Fibroblast of peridontal ligament (primary cell): Measurements from ENCODE around the gene ATP11A.
"Not testable (repeated sequence)": the region's sequence is repeated elsewhere in the genome, so short reads cannot be mapped to it uniquely, and the experiment has no call there.

Experiments used
- DNase-seq: peaks from one replicate; pipeline ENCODE4 v3.0.0-alpha.2; 2010; ENCODE audit errors: extremely low read depth

The ATP11A gene

DNA sequence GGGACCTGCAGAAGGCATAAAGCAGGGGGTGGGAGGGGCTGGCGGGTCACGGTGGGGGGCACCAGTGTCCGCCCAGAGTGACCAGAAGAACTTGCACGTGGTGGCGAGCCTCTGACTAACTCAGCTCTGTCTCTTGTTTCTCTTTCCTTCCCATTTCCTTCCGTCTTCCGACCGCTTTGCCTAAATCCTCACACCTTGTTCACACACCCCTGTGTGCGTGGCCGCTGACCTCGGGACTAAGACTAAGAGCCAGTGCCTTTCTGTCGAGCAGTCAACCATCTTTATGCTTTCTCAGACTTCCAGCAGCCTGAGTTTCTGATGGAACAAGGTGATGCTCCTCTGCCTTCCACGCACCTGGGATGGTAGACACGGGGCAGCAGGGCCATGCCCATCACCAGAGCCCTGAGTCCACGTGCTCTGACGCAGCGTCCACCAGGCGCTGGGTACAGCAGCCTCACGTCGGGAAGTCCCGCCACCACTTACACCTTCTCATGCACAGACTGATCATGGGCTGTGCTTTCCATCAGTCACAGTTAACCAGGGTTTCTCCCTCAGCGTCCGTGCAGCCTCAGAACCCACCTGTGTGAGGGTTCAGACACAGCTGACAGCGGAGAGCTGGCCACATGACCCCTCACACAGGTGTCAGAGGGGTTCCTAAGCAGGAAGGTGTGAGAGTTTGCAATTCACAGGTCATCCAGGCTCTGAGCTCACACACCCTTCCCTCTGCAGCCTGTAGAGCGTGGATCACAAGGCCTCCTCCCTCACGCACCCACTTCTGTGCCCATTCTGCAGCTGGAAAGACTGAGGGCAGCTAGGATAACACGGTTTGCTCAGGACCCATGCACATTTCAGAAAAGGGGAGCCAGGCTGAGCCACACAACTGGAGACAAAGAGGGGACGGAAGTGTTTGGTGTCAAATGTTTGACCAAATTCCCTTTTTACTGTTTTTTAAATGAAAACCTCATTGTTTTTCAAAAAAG is 188.4 kb downstream of the ATP11A start:
- DNase-seq: no peak

GRCh38 chr13:112879283-112879833 is 189.5 kb downstream of the ATP11A start:
- peak; percentile 16 for DNase-seq

- DNase-seq: no peak
These were observed 190.4 kb downstream of the ATP11A start for GRCh38 chr13:112880221-112880641.

- DNase-seq: no peak
These were observed 191.2 kb downstream of the ATP11A start for GRCh38 chr13:112880976-112881540.

DNA sequence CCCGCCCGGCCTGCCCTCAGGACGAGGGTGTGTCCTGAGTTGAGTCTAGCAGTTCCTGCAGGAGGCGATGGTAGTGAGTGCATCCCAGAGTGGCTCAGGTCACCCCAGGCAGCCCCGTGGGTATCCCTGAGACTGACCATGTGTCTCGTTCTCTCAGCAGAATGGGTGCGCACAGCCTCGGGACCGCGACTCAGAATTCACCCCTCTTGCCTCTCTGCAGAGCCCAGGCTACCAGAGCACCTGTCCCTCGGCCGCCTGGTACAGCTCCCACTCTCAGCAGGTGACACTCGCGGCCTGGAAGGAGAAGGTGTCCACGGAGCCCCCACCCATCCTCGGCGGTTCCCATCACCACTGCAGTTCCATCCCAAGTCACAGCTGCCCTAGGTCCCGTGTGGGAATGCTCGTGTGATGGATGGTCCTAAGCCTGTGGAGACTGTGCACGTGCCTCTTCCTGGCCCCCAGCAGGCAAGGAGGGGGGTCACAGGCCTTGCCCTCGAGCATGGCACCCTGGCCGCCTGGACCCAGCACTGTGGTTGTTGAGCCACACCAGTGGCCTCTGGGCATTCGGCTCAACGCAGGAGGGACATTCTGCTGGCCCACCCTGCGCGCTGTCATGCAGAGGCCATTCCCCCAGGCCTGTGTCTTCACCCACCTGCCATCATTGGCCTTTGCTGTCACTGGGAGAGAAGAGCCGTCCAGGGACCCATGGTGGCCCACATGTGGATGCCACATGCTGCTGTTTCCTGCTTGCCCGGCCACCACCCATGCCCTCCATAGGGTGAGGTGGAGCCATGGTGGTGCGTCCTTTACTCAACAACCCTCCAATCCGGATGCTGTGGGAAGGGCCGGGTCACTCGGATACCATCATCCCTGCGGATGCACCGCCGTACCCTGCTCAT is 192.1 kb downstream of the ATP11A start:
- no peak for DNase-seq

GRCh38 chr13:112882555-112883024 is 192.8 kb downstream of the ATP11A start:
- no peak for DNase-seq

GRCh38 chr13:112883241-112883945 is 193.6 kb downstream of the ATP11A start:
- no peak for DNase-seq

GRCh38 chr13:112884700-112885099 is 194.9 kb downstream of the ATP11A start:
- DNase-seq: not testable (repeated sequence)

GRCh38 chr13:112885242-112885781 is 195.5 kb downstream of the ATP11A start:
- no peak for DNase-seq

GRCh38 chr13:112885782-112886268 is 196.0 kb downstream of the ATP11A start:
- peak; percentile 72 for DNase-seq

DNA sequence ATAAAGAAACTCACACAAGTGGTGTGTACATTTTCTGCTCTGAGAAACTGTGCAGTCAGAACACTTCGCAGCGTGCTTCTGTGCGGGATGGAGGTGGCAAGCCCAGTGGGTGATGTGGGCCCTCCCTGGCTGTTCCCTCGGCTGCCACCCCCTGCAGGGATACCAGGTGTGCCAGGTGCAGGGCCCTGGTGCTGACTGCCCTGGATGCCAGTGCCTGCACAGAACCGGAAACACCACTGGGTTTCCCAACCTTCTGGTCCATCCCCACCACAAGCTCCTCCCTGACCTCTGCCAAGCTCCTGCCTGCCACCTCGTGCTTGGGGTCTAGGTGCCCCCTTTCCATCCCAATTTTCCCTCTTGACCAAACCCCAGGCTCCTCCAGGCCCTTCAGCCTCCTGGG is 197.3 kb downstream of the ATP11A start:
- DNase-seq: no peak

DNA sequence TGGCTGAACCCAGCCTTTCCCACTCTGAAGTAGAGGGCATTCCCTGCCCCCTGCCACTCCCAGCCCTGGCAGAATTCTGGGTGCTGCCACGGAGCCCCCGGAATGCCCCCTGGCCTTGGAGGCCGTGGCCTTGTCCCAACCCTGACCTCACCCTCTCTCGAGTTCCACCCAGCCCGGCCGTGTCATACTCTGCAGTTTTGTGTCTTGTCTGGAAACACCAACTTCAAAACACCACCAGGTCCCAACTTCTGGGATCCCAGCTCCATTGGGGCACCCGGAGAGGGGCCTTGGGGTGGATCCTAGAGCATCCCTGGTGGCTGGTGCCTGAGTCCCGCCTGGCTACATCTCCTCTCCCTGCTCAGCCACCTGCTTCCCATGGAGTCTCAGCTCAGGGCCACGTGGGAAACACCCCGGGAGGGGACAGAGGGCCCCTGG is 197.7 kb downstream of the ATP11A start:
- no peak for DNase-seq

- DNase-seq: no peak
These were observed 198.6 kb downstream of the ATP11A start for GRCh38 chr13:112888238-112889111.

- no peak for DNase-seq
These were observed 199.8 kb downstream of the ATP11A start for GRCh38 chr13:112889351-112890290.

- no peak for DNase-seq
These were observed 200.7 kb downstream of the ATP11A start for GRCh38 chr13:112890316-112891145.

DNA sequence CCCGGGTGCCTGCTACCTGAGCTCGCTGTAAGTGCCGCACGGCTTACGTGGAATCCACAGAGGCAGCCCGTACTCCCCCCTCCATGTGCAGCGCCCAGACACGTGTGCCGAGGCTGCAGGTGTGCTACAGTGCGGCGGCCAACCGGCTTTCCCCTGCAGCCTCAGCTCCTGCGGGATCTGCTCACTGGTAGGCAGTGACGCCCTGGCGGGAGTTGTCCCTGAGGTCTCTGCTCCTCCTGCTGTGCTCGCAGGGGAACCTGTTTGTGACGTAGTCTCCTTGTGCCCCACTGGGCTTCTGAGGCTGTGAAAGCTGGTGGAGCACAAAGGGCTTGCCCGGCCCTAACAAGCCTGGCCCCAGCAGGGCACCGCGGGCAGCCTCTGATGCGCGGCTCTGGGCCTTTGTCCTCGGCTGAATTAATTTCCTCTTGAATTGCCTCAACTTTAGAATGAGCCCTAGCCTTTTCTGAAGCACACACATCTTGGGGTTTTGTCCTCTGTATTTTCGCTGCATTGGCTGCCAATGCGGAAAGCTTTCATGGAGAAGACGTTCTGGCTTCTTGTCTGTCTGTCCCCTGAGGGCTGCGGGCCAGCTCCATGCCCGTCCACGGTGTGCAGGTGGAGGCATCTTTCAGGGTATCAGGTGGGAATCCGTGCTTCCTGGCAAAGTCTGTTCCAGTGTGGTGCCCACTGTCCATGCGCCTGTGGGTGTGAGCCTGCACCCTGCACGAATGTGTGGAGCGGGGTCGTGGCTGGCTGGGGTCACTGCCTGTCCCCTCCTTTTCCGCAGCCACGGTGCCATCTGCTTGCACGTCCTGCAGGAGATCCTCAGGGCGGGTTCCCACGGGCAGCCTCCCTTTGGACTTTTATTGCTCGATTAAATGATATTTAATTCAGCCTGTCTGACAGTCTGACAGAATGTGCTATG is 201.9 kb downstream of the ATP11A start:
- DNase-seq: no peak
